ENCODE data around the gene ADCY9.
"Not testable (repeated sequence)": the region's sequence is repeated elsewhere in the genome, so short reads cannot be mapped to it uniquely, and the experiment has no call there.

Gene ADCY9

GRCh38 chr16:3938843-3939624 is 177.2 kb downstream of the ADCY9 start:
- DNase-seq (ENCODE audit: low read depth, low spot score) = peak; percentile 59
- peak overlapping the region; percentile 49 for H3K4me3 ChIP-seq (ENCODE audit: low read depth, low read length)
- ChIA-PET POLR2A (interaction anchor here (0.5 kb wide), 1 partner anchor 334 kb away, joined by 5 read pairs; the partner anchor contains the start of gene TFAP4), CTCF (interaction anchor here (0.6 to 4.1 kb wide), 37 partner anchors 8 to 465 kb away, joined by 3 to 48 read pairs (median 3); no protein-coding TSS in a partner anchor)
- TF ChIP-seq CTCF (IDR thresholded peaks at IDR 0.05; ENCODE audit: insufficient read depth, low read length, missing control alignments) = peak; percentile 91

- CTCF ChIA-PET = interaction anchor here (0.7 to 4.1 kb wide), 24 partner anchors 9 to 465 kb away, joined by 3 to 48 read pairs (median 4); no protein-coding TSS in a partner anchor
- DNase-seq (ENCODE audit: low read depth, low spot score) = no peak
- POLR2A ChIA-PET = no interaction called here
- peak overlapping the region; percentile 49 for H3K4me3 ChIP-seq (ENCODE audit: low read depth, low read length)
- no peak for TF ChIP-seq CTCF (IDR thresholded peaks at IDR 0.05; ENCODE audit: insufficient read depth, low read length, missing control alignments)
These were observed 177.8 kb downstream of the ADCY9 start for GRCh38 chr16:3938471-3938842.

- DNase-seq (ENCODE audit: low read depth, low spot score) = no peak
- POLR2A ChIA-PET = interaction anchor here (0.6 kb wide), 1 partner anchor 300 kb away, joined by 4 read pairs; no protein-coding TSS in a partner anchor
- H3K4me3 ChIP-seq (ENCODE audit: low read depth, low read length) = no peak overlapping the region
- TF ChIP-seq CTCF (IDR thresholded peaks at IDR 0.05; ENCODE audit: insufficient read depth, low read length, missing control alignments) = no peak
- CTCF ChIA-PET = interaction anchor here (0.7 to 4.1 kb wide), 7 partner anchors 11 to 316 kb away, joined by 3 to 48 read pairs (median 5); no protein-coding TSS in a partner anchor
These were observed 179.0 kb downstream of the ADCY9 start for GRCh38 chr16:3937066-3937875.

DNA sequence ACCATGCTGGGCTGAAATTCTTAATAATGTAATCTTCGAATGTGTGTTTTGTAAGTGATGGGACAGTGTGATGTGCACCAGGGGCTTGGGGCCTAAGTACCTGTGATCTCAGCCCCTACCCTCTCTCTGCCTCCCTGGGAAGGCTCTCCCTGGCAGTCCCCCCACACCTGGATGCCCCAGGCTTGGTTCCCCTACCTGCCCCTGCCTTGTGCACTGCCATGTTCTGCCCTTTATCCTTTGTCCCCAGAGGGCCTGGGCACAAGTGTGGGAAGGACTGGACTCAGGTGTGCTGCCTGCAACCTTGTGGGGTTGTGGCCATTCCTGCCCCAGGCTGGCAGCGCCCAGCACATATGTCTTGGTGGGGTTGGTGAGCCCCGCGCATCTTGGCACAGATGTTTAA is 180.3 kb downstream of the ADCY9 start:
- CTCF ChIA-PET = no interaction called here
- POLR2A ChIA-PET = interaction anchor here (1.0 kb wide), 1 partner anchor 55 kb away, joined by 3 read pairs; the partner anchor contains the start of gene CREBBP
- no peak for TF ChIP-seq CTCF (IDR thresholded peaks at IDR 0.05; ENCODE audit: insufficient read depth, low read length, missing control alignments)
- H3K4me3 ChIP-seq (ENCODE audit: low read depth, low read length) = no peak overlapping the region
- DNase-seq (ENCODE audit: low read depth, low spot score) = no peak

DNA sequence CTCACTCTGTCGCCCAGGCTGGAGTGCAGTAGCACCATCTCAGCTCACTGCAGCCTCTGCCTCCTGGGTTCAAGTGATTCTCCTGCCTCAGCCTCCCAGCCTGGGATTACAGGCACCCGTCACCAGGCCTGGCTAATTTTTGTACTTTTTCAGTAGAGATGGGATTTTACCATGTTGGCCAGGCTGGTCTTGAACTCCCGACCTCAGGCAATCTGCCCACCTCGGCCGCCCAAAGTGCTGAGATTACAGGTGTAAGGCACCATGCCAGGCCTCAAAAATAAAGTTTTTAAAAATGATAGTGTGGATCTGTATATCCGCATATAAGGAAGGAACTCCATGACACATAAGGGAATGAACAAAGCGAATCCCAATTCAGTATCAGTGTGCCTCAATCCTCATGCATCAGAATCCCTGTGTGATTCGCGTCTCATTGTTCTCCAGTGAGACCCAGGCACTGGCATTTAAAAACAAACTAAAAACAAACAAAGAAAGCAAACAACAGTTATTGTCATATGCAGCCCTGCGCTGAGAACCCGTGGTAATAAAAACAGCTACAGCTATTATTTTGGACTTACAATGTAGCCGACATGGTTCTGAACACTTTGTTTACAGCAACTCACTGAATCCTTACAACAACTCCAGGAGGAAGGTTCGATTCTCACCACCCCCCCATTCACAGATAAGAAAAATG is 181.6 kb downstream of the ADCY9 start:
- DNase-seq (ENCODE audit: low read depth, low spot score) = no peak
- ChIA-PET CTCF (no interaction called here), POLR2A (no interaction called here)
- TF ChIP-seq CTCF (IDR thresholded peaks at IDR 0.05; ENCODE audit: insufficient read depth, low read length, missing control alignments) = no peak
- no peak overlapping the region for H3K4me3 ChIP-seq (ENCODE audit: low read depth, low read length)

GRCh38 chr16:3927147-3927546 is 189.1 kb downstream of the ADCY9 start:
- CTCF ChIA-PET = interaction anchor here (3.7 kb wide), 1 partner anchor 12 kb away, joined by 23 read pairs; no protein-coding TSS in a partner anchor
- H3K4me3 ChIP-seq (ENCODE audit: low read depth, low read length); DNase-seq (ENCODE audit: low read depth, low spot score); POLR2A ChIA-PET: not testable (repeated sequence)
